ENCODE measurements around the gene DGKZ.

- TF ChIP-seq POLR2A (IDR thresholded peaks at IDR 0.05) = no peak
- peak in 6 of 7 experiments; percentile 35 to 97 (median 94) for TF ChIP-seq CTCF (IDR thresholded peaks at IDR 0.05)
- peak in 2 of 3 donors; percentile 28 to 62 for TF ChIP-seq POLR2AphosphoS5 (IDR thresholded peaks at IDR 0.05)
Observed at GRCh38 chr11:46352063-46352841, 5.0 kb downstream of the DGKZ start.

Data from stomach (tissue), 4 donors.